HepG2 (cell line): Measurements from ENCODE around the gene SLC22A4. TPM values are rescaled to one million over a fixed set of nuclear protein-coding genes. Genes with fewer than 3 reads are reported as not detected.

ENCODE experiments used
- ELF4 ChIP-seq: sonication (generic); formaldehyde crosslinking; IDR thresholded peaks from 2 replicates; pipeline ENCODE4 v1.5.0; 2020; ENCODE audit warnings: missing genetic modification reagents, mild to moderate bottlenecking, moderate library complexity, borderline replicate concordance
- EP300 ChIP-seq, 3 experiments: sonication (generic) in 1 of 3; formaldehyde crosslinking in 1 of 3; IDR thresholded peaks; 2 replicates each; pipeline versions ENCODE4 v1.5.1 to v1.6.1; 2011 to 2020; ENCODE audit warnings: low read depth in 2 of 3, low read length in 2 of 3, borderline replicate concordance in 1 of 3, improper control_type of control experiment in 1 of 3, mild to moderate bottlenecking in 1 of 3, missing genetic modification reagents in 1 of 3, moderate library complexity in 1 of 3
- HDAC1 ChIP-seq: sonication (generic); formaldehyde crosslinking; IDR thresholded peaks from 2 replicates; pipeline ENCODE4 v1.5.1; 2020; ENCODE audit warnings: mild to moderate bottlenecking, missing genetic modification reagents
- MATR3 ChIP-seq: sonication (generic); formaldehyde crosslinking; IDR thresholded peaks from 2 replicates; pipeline ENCODE4 v1.4.0; 2020; ENCODE audit warnings: missing genetic modification reagents
- MBNL3 ChIP-seq: fragments of 250-450 bp; sonication (Bioruptor Pico); conservative IDR thresholded peaks from 2 replicates; pipeline ENCODE4 v1.8.0; 2022; ENCODE audit warnings: mild to moderate bottlenecking, inconsistent platforms
- MTA3 ChIP-seq: sonication (generic); formaldehyde crosslinking; IDR thresholded peaks from 2 replicates; pipeline ENCODE4 v1.4.0; 2020; ENCODE audit warnings: missing genetic modification reagents
- NFE2L1 ChIP-seq: sonication (generic); formaldehyde crosslinking; IDR thresholded peaks from 2 replicates; pipeline ENCODE4 v1.4.0; 2020; ENCODE audit warnings: missing genetic modification reagents, mild to moderate bottlenecking, borderline replicate concordance
- NFKB2 ChIP-seq: sonication (generic); formaldehyde crosslinking; IDR thresholded peaks from 2 replicates; pipeline ENCODE4 v1.4.0; 2020; ENCODE audit warnings: missing genetic modification reagents, borderline replicate concordance
- POGZ ChIP-seq: sonication (generic); formaldehyde crosslinking; IDR thresholded peaks from 2 replicates; pipeline ENCODE4 v1.4.0; 2020; ENCODE audit warnings: mild to moderate bottlenecking, missing genetic modification reagents
- RARG ChIP-seq: sonication (generic); formaldehyde crosslinking; IDR thresholded peaks from 2 replicates; pipeline ENCODE4 v1.4.0; 2020; ENCODE audit warnings: low read depth, mild to moderate bottlenecking, missing genetic modification reagents
- RFXANK ChIP-seq: IDR thresholded peaks from 2 replicates; pipeline ENCODE4 v1.6.1; 2016
- RFXAP ChIP-seq: sonication (generic); formaldehyde crosslinking; IDR thresholded peaks from 2 replicates; pipeline ENCODE4 v1.4.0; 2020; ENCODE audit warnings: missing genetic modification reagents, borderline replicate concordance
- SATB2 ChIP-seq: sonication (generic); formaldehyde crosslinking; IDR thresholded peaks from 2 replicates; pipeline ENCODE4 v1.5.0; 2020; ENCODE audit warnings: missing genetic modification reagents
- SNRNP70 ChIP-seq: fragments of 200-400 bp; formaldehyde crosslinking; IDR thresholded peaks from 2 replicates; pipeline ENCODE4 v1.6.1; 2017; ENCODE audit warnings: mild to moderate bottlenecking, low read depth, low read length, moderate library complexity
- SP2 ChIP-seq: sonication (generic); formaldehyde crosslinking; IDR thresholded peaks from 2 replicates; pipeline ENCODE4 v1.5.1; 2020; ENCODE audit warnings: mild to moderate bottlenecking, missing genetic modification reagents
- ZNF441 ChIP-seq: sonication (generic); formaldehyde crosslinking; IDR thresholded peaks from 2 replicates; pipeline ENCODE4 v1.7.0; 2021; ENCODE audit warnings: missing genetic modification reagents, borderline replicate concordance
- ZNF484 ChIP-seq: sonication (generic); formaldehyde crosslinking; IDR thresholded peaks from 2 replicates; pipeline ENCODE4 v1.5.1; 2020; ENCODE audit warnings: mild to moderate bottlenecking, low read depth, missing genetic modification reagents, borderline replicate concordance
- ZNF543 ChIP-seq: sonication (generic); formaldehyde crosslinking; IDR thresholded peaks from 2 replicates; pipeline ENCODE4 v1.4.0; 2020; ENCODE audit warnings: mild to moderate bottlenecking, missing genetic modification reagents
- ZNF552 ChIP-seq: sonication (generic); formaldehyde crosslinking; IDR thresholded peaks from 2 replicates; pipeline ENCODE4 v1.9.0; 2022; ENCODE audit warnings: missing genetic modification reagents, mild to moderate bottlenecking, borderline replicate concordance
- ZNF616 ChIP-seq: sonication (generic); formaldehyde crosslinking; IDR thresholded peaks from 2 replicates; pipeline ENCODE4 v1.5.0; 2020; ENCODE audit warnings: low read depth, mild to moderate bottlenecking, missing genetic modification reagents
- ZNF781 ChIP-seq: sonication (generic); formaldehyde crosslinking; IDR thresholded peaks from 2 replicates; pipeline ENCODE4 v1.5.1; 2020; ENCODE audit warnings: borderline replicate concordance, mild to moderate bottlenecking, missing genetic modification reagents; ENCODE audit errors: not compliant biosample characterization
- ZSCAN29 ChIP-seq: sonication (generic); formaldehyde crosslinking; conservative IDR thresholded peaks from 2 replicates; pipeline ENCODE4 v1.4.0; 2020; ENCODE audit warnings: mild to moderate bottlenecking, missing genetic modification reagents
- polyA plus RNA-seq, 8 experiments: library from polyadenylated mRNA; depleted of rRNA in 3 of 8; stranded (reverse) in 7 of 8; unstranded in 1 of 8; fragments of >200 nt; fragmentation: Illumina TruSeq in 4 of 8; extraction: Trizol in 4 of 8; gene quantifications; 2 replicates each; pipeline versions ENCODE4 v1.2.1 to v1.2.3, GENCODE V29; 2011 to 2016; ENCODE audit warnings: low read depth in 4 of 8, missing spikeins in 1 of 8, mixed read lengths in 1 of 8; ENCODE audit not compliant: insufficient read depth in 1 of 8
- total RNA-seq, 5 experiments: library from RNA; depleted of rRNA; stranded (reverse); fragments of >200 nt; fragmentation: Illumina TruSeq; extraction: Trizol; gene quantifications; 2 replicates each; pipeline ENCODE4 v1.2.3, GENCODE V29; 2016; ENCODE audit warnings: low read depth in 1 of 5
- TF ChIP-seq, protein P1 (sequence below): sonication (generic); formaldehyde crosslinking; conservative IDR thresholded peaks from 2 replicates; pipeline ENCODE4 v1.4.0; 2020; ENCODE audit warnings: missing genetic modification reagents
- TF ChIP-seq, protein P2 (sequence below): IDR thresholded peaks from 2 replicates; pipeline ENCODE4 v1.6.1; 2012; ENCODE audit warnings: inconsistent platforms
- TF ChIP-seq, protein P3 (sequence below): IDR thresholded peaks from 2 replicates; pipeline ENCODE4 v1.6.1; 2016; ENCODE audit warnings: missing compliant biosample characterization, missing genetic modification reagents, borderline replicate concordance
- TF ChIP-seq, protein P4 (sequence below): sonication (generic); formaldehyde crosslinking; IDR thresholded peaks from 2 replicates; pipeline ENCODE4 v1.4.0; 2020; ENCODE audit warnings: missing genetic modification reagents, borderline replicate concordance

SLC22A4 gene
- total and polyA plus RNA-seq, 2 of the 13 experiments (the other 11 are each of a cell fraction or from before 2014, with no cell fraction given), result 0.33 to 0.62 TPM

DNA sequence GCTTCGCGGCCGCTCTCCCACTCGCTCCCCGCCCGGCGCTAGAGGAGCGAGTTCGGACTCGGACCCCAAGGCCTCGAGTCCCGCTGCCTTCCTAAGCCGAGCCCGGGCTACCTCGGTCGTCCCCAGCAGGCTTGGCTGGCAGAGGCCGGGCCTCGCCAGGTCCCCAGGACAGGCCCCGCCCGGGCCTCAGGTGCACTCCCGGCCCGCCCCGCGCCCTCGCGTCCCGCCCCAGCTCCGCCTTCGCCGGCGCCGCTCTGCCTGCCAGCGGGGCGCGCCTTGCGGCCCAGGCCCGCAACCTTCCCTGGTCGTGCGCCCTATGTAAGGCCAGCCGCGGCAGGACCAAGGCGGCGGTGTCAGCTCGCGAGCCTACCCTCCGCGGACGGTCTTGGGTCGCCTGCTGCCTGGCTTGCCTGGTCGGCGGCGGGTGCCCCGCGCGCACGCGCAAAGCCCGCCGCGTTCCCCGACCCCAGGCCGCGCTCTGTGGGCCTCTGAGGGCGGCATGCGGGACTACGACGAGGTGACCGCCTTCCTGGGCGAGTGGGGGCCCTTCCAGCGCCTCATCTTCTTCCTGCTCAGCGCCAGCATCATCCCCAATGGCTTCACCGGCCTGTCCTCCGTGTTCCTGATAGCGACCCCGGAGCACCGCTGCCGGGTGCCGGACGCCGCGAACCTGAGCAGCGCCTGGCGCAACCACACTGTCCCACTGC, 75.4 kb downstream of the SLC22A4 start, which contains the start of gene SLC22A5 (continued):
- TF ChIP-seq, protein P1, sequence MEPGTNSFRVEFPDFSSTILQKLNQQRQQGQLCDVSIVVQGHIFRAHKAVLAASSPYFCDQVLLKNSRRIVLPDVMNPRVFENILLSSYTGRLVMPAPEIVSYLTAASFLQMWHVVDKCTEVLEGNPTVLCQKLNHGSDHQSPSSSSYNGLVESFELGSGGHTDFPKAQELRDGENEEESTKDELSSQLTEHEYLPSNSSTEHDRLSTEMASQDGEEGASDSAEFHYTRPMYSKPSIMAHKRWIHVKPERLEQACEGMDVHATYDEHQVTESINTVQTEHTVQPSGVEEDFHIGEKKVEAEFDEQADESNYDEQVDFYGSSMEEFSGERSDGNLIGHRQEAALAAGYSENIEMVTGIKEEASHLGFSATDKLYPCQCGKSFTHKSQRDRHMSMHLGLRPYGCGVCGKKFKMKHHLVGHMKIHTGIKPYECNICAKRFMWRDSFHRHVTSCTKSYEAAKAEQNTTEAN (CRISPR knock-in tag), result peak; percentile 72
- TF ChIP-seq ZSCAN29 (peak; percentile 72; the same call in 1 of the 2 replicates), RFXANK (CRISPR knock-in tag) (no peak), NFKB2 (peak; percentile 73; the same call in 1 of the 2 replicates), ZNF441 (CRISPR knock-in tag) (peak; percentile 90; the same call in 1 of the 2 replicates), ZNF781 (CRISPR knock-in tag) (no peak), ELF4 (CRISPR knock-in tag) (no peak), NFE2L1 (no peak), HDAC1 (CRISPR knock-in tag) (no peak; the same call in 1 of the 2 replicates), MATR3 (CRISPR knock-in tag) (no peak), ZNF543 (CRISPR knock-in tag) (peak; percentile 68; the same call in 1 of the 2 replicates), SATB2 (CRISPR knock-in tag) (peak; percentile 88; the same call in 1 of the 2 replicates), SNRNP70 (no peak), RFXAP (CRISPR knock-in tag) (peak; percentile 64; the same call in 1 of the 2 replicates), MBNL3 (CRISPR knock-in tag) (no peak), MTA3 (CRISPR knock-in tag) (no peak), SP2 (0 out of 2 replicates have a peak, but pooled peaks have one; percentile 1), ZNF484 (CRISPR knock-in tag) (no peak; the same call in 1 of the 2 replicates), POGZ (CRISPR knock-in tag) (no peak; the same call in 1 of the 2 replicates), ZNF552 (0 out of 2 replicates have a peak, but pooled peaks have one; percentile 77), ZNF616 (CRISPR knock-in tag) (peak; percentile 37; the same call in 1 of the 2 replicates), EP300 (IDR thresholded peaks at IDR 0.05; ENCODE audit: low read depth in 2 of 2, low read length in 2 of 2) (peak in 1 of 2 experiments; percentile 8; a peak in 1 of 4 replicates), EP300 (CRISPR knock-in tag; IDR thresholded peaks at IDR 0.05; ENCODE audit: borderline replicate concordance) (no peak), RARG (CRISPR knock-in tag) (no peak)
- TF ChIP-seq, protein P2, sequence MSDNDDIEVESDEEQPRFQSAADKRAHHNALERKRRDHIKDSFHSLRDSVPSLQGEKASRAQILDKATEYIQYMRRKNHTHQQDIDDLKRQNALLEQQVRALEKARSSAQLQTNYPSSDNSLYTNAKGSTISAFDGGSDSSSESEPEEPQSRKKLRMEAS, result peak; percentile 81
- TF ChIP-seq, protein P3, sequence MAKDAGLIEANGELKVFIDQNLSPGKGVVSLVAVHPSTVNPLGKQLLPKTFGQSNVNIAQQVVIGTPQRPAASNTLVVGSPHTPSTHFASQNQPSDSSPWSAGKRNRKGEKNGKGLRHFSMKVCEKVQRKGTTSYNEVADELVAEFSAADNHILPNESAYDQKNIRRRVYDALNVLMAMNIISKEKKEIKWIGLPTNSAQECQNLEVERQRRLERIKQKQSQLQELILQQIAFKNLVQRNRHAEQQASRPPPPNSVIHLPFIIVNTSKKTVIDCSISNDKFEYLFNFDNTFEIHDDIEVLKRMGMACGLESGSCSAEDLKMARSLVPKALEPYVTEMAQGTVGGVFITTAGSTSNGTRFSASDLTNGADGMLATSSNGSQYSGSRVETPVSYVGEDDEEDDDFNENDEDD, result peak; percentile 68; the same call in 1 of the 2 replicates
- TF ChIP-seq, protein P4, sequence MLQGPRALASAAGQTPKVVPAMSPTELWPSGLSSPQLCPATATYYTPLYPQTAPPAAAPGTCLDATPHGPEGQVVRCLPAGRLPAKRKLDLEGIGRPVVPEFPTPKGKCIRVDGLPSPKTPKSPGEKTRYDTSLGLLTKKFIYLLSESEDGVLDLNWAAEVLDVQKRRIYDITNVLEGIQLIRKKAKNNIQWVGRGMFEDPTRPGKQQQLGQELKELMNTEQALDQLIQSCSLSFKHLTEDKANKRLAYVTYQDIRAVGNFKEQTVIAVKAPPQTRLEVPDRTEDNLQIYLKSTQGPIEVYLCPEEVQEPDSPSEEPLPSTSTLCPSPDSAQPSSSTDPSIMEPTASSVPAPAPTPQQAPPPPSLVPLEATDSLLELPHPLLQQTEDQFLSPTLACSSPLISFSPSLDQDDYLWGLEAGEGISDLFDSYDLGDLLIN (CRISPR knock-in tag), result no peak; the same call in 1 of the 2 replicates
